A673 (cell line): ENCODE data around the gene GPR153. TPM values are rescaled to one million over a fixed set of nuclear protein-coding genes. Genes with fewer than 3 reads are reported as not detected.

Experiments used
- BruUV-seq: library from RNA; stranded (reverse); fragments of 400-500 nt; replicated peaks from 2 replicates; lab custom pipeline; 2021; lab: Mats Ljungman, UMichigan
- CTCF ChIA-PET: fragments of 300-600 bp; sonication (Branson Sonifier 250); formaldehyde crosslinking; loops from one replicate; lab custom pipeline; 2022; ENCODE audit warnings: antibody characterized with exemption; lab: Charles Lee
- POLR2A ChIA-PET: fragments of 300-600 bp; sonication (Branson Sonifier 250); formaldehyde crosslinking; loops from one replicate; lab custom pipeline; 2022; ENCODE audit warnings: antibody characterized with exemption; ENCODE audit not compliant: low non-redundant PET; lab: Charles Lee
- DNase-seq: peaks from one replicate; pipeline ENCODE4 v3.0.0-alpha.2; 2015; ENCODE audit warnings: low spot score
- H3K27ac ChIP-seq: fragments of 200-600 bp; sonication (generic); 2 replicates; pipeline ENCODE4 v1.5.1; 2016; ENCODE audit warnings: mixed run types, low read depth, mild to moderate bottlenecking, mixed read lengths, antibody characterized with exemption, low read length; ENCODE audit not compliant: poor library complexity, severe bottlenecking
- H3K27me3 ChIP-seq: fragments of 200-600 bp; sonication (generic); replicated peaks from 2 replicates; pipeline ENCODE4 v1.6.1; 2017; ENCODE audit warnings: mixed run types, low read depth, mild to moderate bottlenecking, mixed read lengths, antibody characterized with exemption, low read length; ENCODE audit not compliant: insufficient read depth, poor library complexity
- H3K36me3 ChIP-seq: fragments of 200-600 bp; sonication (generic); 2 replicates; pipeline ENCODE4 v1.6.1; 2016; ENCODE audit warnings: mixed run types, mild to moderate bottlenecking, mixed read lengths, antibody characterized with exemption, low read length; ENCODE audit not compliant: insufficient read depth, poor library complexity, severe bottlenecking
- H3K4me1 ChIP-seq: fragments of 200-600 bp; sonication (generic); 2 replicates; pipeline ENCODE4 v1.6.1; 2017; ENCODE audit warnings: mixed run types, mild to moderate bottlenecking, mixed read lengths, antibody characterized with exemption, low read length; ENCODE audit not compliant: insufficient read depth, poor library complexity, severe bottlenecking
- H3K4me3 ChIP-seq: fragments of 200-600 bp; sonication (generic); 2 replicates; pipeline ENCODE4 v1.5.1; 2016; ENCODE audit warnings: low read depth, mixed run types, mild to moderate bottlenecking, mixed read lengths, low read length; ENCODE audit not compliant: poor library complexity, severe bottlenecking
- H3K9me3 ChIP-seq: fragments of 200-600 bp; sonication (generic); 2 replicates; pipeline ENCODE4 v1.6.1; 2016; ENCODE audit warnings: mixed run types, low read depth, mild to moderate bottlenecking, mixed read lengths, antibody characterized with exemption, low read length; ENCODE audit not compliant: poor library complexity, severe bottlenecking
- CTCF ChIP-seq: fragments of 300-800, 200-600 bp; sonication (generic); conservative IDR thresholded peaks from 2 replicates; pipeline ENCODE4 v1.5.1; 2017; ENCODE audit warnings: low read depth, mild to moderate bottlenecking, antibody characterized with exemption, low read length, moderate library complexity, mixed read lengths
- EZH2 ChIP-seq: fragments of 200-600 bp; sonication (generic); IDR thresholded peaks from 2 replicates; pipeline ENCODE4 v1.6.1; 2017; ENCODE audit warnings: borderline replicate concordance, low read depth, mild to moderate bottlenecking, mixed read lengths, antibody characterized with exemption, low read length; ENCODE audit not compliant: poor library complexity, severe bottlenecking
- intact Hi-C: fragments of 100-400 bp; cut with micrococcal nuclease; formaldehyde crosslinking; loops from one replicate; pipeline ENCODE4 v1.10.0; 2022; ENCODE audit not compliant: unreplicated experiment
- total RNA-seq: library from RNA; stranded (reverse); gene quantifications from 2 replicates; pipeline ENCODE4 v1.2.3, GENCODE V29; 2021

Gene GPR153
- total RNA-seq, 1 experiment from 2014 or later: 8.4 TPM

- no peak overlapping the region for H3K27ac ChIP-seq
- DNase-seq: no peak
- no peaks in the 10 kb centered on the region for H3K36me3 ChIP-seq
- no peaks in the 10 kb centered on the region for H3K27me3 ChIP-seq
- intact Hi-C loops: no loop called here
- ChIA-PET CTCF (interaction anchor here (0.6 to 1.3 kb wide), 4 partner anchors 21 to 672 kb away, joined by 3 to 7 read pairs (median 4); no protein-coding TSS in a partner anchor), POLR2A (interaction anchor here (0.5 kb wide), 1 partner anchor 8 kb away, joined by 9 read pairs; no protein-coding TSS in a partner anchor)
- no peaks in the 10 kb centered on the region for H3K9me3 ChIP-seq
- H3K4me1 ChIP-seq: peaks cover 21% of the 10 kb centered on the region
- H3K4me3 ChIP-seq: peak overlapping the region; percentile 44
- TF ChIP-seq EZH2: no peak
- no peak for TF ChIP-seq CTCF
- BruUV-seq: no TSS peak
Measured at GRCh38 chr1:6206520-6206855, 54.4 kb downstream of the GPR153 start.

- H3K27ac ChIP-seq: no peak within 1 kb of the TSS
- peaks cover 21% of the 10 kb centered on the region for H3K4me1 ChIP-seq
- H3K27me3 ChIP-seq: no peaks in the 10 kb centered on the region
- no peaks in the 10 kb centered on the region for H3K36me3 ChIP-seq
- H3K4me3 ChIP-seq: peak within 1 kb of the TSS; percentile 44
- TF ChIP-seq CTCF: no peak
- TF ChIP-seq EZH2: no peak
- intact Hi-C loops: no loop called here
- BruUV-seq: no TSS peak
- H3K9me3 ChIP-seq: no peaks in the 10 kb centered on the region
- DNase-seq: peak; percentile 61
- ChIA-PET POLR2A (no interaction called here), CTCF (interaction anchor here (0.6 to 1.3 kb wide), 3 partner anchors 20 to 274 kb away, joined by 3 to 7 read pairs (median 4); no protein-coding TSS in a partner anchor)
Measured at GRCh38 chr1:6205849-6206519, 54.9 kb downstream of the GPR153 start, which contains the start of gene RNF207. Gene RNF207 (plus strand): TSS chr1:6206119. CDS start chr1:6206536, 417 bp downstream.

- ChIA-PET CTCF (interaction anchor here (1.2 kb wide), 1 partner anchor 15 kb away, joined by 8 read pairs; no protein-coding TSS in a partner anchor), POLR2A (no interaction called here)
- Histone ChIP-seq H3K36me3 (peaks cover 5% of the 10 kb centered on the region), H3K4me3 (no peak overlapping the region), H3K4me1 (peaks cover 18% of the 10 kb centered on the region), H3K9me3 (no peaks in the 10 kb centered on the region), H3K27me3 (no peaks in the 10 kb centered on the region), H3K27ac (no peak overlapping the region)
- BruUV-seq: no TSS peak
- no peak for DNase-seq
- TF ChIP-seq EZH2 (no peak), CTCF (no peak)
- intact Hi-C loops: no loop called here
Measured at GRCh38 chr1:6202256-6202655, 58.6 kb downstream of the GPR153 start.
